ENCODE data around the gene GCG. TPM values are rescaled to one million over a fixed set of nuclear protein-coding genes. Genes with fewer than 3 reads are reported as not detected.

The GCG gene
- total RNA-seq, 1 donor from 2014 or later = not detected

- DNase-seq (ENCODE audit: low read depth, low spot score) = no peak
Measured at GRCh38 chr2:162103443-162104009, 48.5 kb downstream of the GCG start.

- no peak for DNase-seq (ENCODE audit: low read depth, low spot score)
Measured at GRCh38 chr2:162100579-162100978, 51.5 kb downstream of the GCG start.

- DNase-seq (ENCODE audit: low read depth, low spot score) = no peak
Measured at GRCh38 chr2:162099836-162100235, 52.2 kb downstream of the GCG start.

Other genes with a start within 250 kb of the GCG start
- 6.0 and 9.2 TPM in 2 replicates for gene DPP4, start 78.0 kb downstream of the GCG start, total RNA-seq
- gene FAP, start 91.2 kb upstream of the GCG start, total RNA-seq = 0.21 and 0.53 TPM in 2 replicates
- 7.3 and 13.7 TPM in 2 replicates for gene IFIH1, start 166.4 kb upstream of the GCG start, total RNA-seq
- gene GCA, start 191.9 kb upstream of the GCG start, total RNA-seq = 18.6 and 19.1 TPM in 2 replicates

Data from pulmonary artery endothelial cell (primary cell).